Measurements from ENCODE around the gene NUCKS1.

NUCKS1 gene

GRCh38 chr1:205715628-205716027, 34.4 kb downstream of the NUCKS1 start:
- TF ChIP-seq PATZ1 (CRISPR knock-in tag; IDR thresholded peaks at IDR 0.05; ENCODE audit: borderline replicate concordance) (no peak), ESRRG (CRISPR knock-in tag; IDR thresholded peaks at IDR 0.05) (no peak), TSHZ2 (CRISPR knock-in tag; IDR thresholded peaks at IDR 0.05) (no peak), GLIS3 (CRISPR knock-in tag; IDR thresholded peaks at IDR 0.05) (no peak), ZNF565 (CRISPR knock-in tag; conservative IDR thresholded peaks at IDR 0.05; ENCODE audit: low read depth) (no peak), ARNTL (CRISPR knock-in tag; IDR thresholded peaks at IDR 0.05; ENCODE audit: borderline replicate concordance, low read depth) (no peak), CSDC2 (CRISPR knock-in tag; IDR thresholded peaks at IDR 0.05) (no peak), PPARA (CRISPR knock-in tag; IDR thresholded peaks at IDR 0.05; ENCODE audit: borderline replicate concordance) (no peak), BACH2 (CRISPR knock-in tag; IDR thresholded peaks at IDR 0.05; ENCODE audit: borderline replicate concordance) (no peak), ZNF70 (CRISPR knock-in tag; IDR thresholded peaks at IDR 0.05) (no peak), SNAI2 (CRISPR knock-in tag; IDR thresholded peaks at IDR 0.05) (no peak), ZFP3 (CRISPR knock-in tag; IDR thresholded peaks at IDR 0.05) (no peak), RARB (CRISPR knock-in tag; IDR thresholded peaks at IDR 0.05) (no peak), POU6F1 (CRISPR knock-in tag; IDR thresholded peaks at IDR 0.05; ENCODE audit: borderline replicate concordance, low read depth) (no peak), CREB5 (CRISPR knock-in tag; IDR thresholded peaks at IDR 0.05; ENCODE audit: low read depth) (no peak), TCF4 (CRISPR knock-in tag; IDR thresholded peaks at IDR 0.05; ENCODE audit: borderline replicate concordance) (no peak), ZNF8 (CRISPR knock-in tag; IDR thresholded peaks at IDR 0.05) (no peak), ZFP30 (CRISPR knock-in tag; IDR thresholded peaks at IDR 0.05) (no peak), OSR1 (CRISPR knock-in tag; IDR thresholded peaks at IDR 0.05) (no peak)
- ATAC-seq: no peak

- TF ChIP-seq BACH2 (CRISPR knock-in tag; IDR thresholded peaks at IDR 0.05; ENCODE audit: borderline replicate concordance) (no peak), ARNTL (CRISPR knock-in tag; IDR thresholded peaks at IDR 0.05; ENCODE audit: borderline replicate concordance, low read depth) (no peak), OSR1 (CRISPR knock-in tag; IDR thresholded peaks at IDR 0.05) (no peak), ZNF8 (CRISPR knock-in tag; IDR thresholded peaks at IDR 0.05) (no peak)
- ATAC-seq: no peak
Measured at GRCh38 chr1:205714906-205715246, 35.1 kb downstream of the NUCKS1 start.

- ATAC-seq: no peak
- TF ChIP-seq CSRNP3 (CRISPR knock-in tag; IDR thresholded peaks at IDR 0.05) (no peak), ZNF565 (CRISPR knock-in tag; conservative IDR thresholded peaks at IDR 0.05; ENCODE audit: low read depth) (no peak), POU6F1 (CRISPR knock-in tag; IDR thresholded peaks at IDR 0.05; ENCODE audit: borderline replicate concordance, low read depth) (no peak), RARB (CRISPR knock-in tag; IDR thresholded peaks at IDR 0.05) (no peak), ZFP3 (CRISPR knock-in tag; IDR thresholded peaks at IDR 0.05) (no peak), OSR1 (CRISPR knock-in tag; IDR thresholded peaks at IDR 0.05) (no peak), CSDC2 (CRISPR knock-in tag; IDR thresholded peaks at IDR 0.05) (no peak), PATZ1 (CRISPR knock-in tag; IDR thresholded peaks at IDR 0.05; ENCODE audit: borderline replicate concordance) (no peak), TCF4 (CRISPR knock-in tag; IDR thresholded peaks at IDR 0.05; ENCODE audit: borderline replicate concordance) (no peak), PPARA (CRISPR knock-in tag; IDR thresholded peaks at IDR 0.05; ENCODE audit: borderline replicate concordance) (no peak)
Measured at GRCh38 chr1:205714190-205714905, 35.6 kb downstream of the NUCKS1 start.
